ENCODE measurements around the gene PACS1.

DNA sequence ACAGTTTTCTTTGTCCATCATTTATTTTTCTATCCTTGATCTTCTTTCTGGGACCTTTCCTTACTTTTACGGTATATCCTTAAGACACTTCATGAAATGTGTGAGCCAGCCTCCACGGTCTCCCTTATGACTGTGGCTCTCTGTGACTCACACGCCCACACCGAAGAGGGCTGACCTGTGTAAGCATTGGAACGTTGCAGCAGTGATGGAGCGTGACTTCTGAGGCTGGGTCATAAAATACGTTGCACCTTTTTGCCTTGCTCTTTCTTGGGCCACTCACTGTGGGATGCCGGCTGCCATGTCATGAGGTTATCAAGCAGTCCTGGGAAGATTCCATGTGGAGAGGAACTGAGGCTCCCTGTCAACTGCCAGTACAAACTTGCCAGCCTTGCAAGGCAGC lies 102.1 kb downstream of the PACS1 start:
- TF ChIP-seq, protein P1, sequence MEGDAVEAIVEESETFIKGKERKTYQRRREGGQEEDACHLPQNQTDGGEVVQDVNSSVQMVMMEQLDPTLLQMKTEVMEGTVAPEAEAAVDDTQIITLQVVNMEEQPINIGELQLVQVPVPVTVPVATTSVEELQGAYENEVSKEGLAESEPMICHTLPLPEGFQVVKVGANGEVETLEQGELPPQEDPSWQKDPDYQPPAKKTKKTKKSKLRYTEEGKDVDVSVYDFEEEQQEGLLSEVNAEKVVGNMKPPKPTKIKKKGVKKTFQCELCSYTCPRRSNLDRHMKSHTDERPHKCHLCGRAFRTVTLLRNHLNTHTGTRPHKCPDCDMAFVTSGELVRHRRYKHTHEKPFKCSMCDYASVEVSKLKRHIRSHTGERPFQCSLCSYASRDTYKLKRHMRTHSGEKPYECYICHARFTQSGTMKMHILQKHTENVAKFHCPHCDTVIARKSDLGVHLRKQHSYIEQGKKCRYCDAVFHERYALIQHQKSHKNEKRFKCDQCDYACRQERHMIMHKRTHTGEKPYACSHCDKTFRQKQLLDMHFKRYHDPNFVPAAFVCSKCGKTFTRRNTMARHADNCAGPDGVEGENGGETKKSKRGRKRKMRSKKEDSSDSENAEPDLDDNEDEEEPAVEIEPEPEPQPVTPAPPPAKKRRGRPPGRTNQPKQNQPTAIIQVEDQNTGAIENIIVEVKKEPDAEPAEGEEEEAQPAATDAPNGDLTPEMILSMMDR (IDR thresholded peaks at IDR 0.05) = no peak
- no peak for TF ChIP-seq POLR2A (IDR thresholded peaks at IDR 0.05)
